Rectal smooth muscle tissue (tissue), 1 donor: ENCODE measurements around the gene C22orf31.

Source experiments
- H3K27ac ChIP-seq: one replicate; pipeline ENCODE4 v1.7.0; 2013; ENCODE audit warnings: low read depth, low read length, inconsistent platforms
- H3K27me3 ChIP-seq: one replicate; pipeline ENCODE4 v1.7.0; 2013; ENCODE audit warnings: low read length; ENCODE audit not compliant: control insufficient read depth, insufficient read depth
- H3K36me3 ChIP-seq: one replicate; pipeline ENCODE4 v1.7.0; 2013; ENCODE audit warnings: low read length; ENCODE audit not compliant: control insufficient read depth, insufficient read depth
- H3K4me1 ChIP-seq: one replicate; pipeline ENCODE4 v1.7.0; 2013; ENCODE audit warnings: low read length; ENCODE audit not compliant: control insufficient read depth, insufficient read depth
- H3K4me3 ChIP-seq: one replicate; pipeline ENCODE4 v1.7.0; 2013; ENCODE audit warnings: low read length
- H3K9ac ChIP-seq: one replicate; pipeline ENCODE4 v1.7.0; 2013; ENCODE audit warnings: low read length

The C22orf31 gene

DNA sequence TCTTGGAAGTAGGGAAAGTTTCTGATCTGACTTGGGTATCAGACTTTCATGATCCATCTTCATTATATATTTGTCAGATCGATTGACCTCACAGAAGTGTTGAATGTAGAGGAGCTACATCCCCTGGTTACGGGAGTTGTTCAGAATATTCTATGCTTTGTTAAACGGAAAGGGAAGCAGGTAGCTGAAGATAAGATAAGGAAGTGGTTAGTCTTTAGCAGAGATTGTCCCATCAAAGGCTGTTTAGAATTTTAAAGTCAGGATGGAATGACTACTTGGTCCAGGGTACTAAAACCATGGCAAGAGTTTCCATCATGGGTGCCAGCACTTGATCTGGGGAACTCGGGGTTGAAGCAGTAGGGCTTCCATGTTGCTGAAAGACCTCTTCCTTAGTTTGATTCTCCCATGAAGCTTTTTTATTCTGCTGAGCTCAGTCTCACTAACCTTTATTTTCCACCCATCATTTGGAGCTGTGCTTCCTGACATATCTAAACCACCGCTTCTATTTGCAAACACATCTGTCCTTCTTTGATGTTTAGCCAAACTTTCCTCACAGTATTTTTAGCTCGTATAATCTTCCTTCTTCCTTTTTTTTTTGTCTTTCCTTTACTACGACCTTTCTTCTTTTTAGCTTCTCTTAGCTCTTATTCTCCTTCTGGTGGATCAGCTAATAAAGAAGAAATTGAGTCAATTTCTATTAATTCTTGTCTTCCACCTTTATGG, 4.0 kb upstream of the C22orf31 start:
- Histone ChIP-seq H3K9ac (no peak overlapping the region), H3K4me1 (no peaks in the 10 kb centered on the region), H3K27me3 (no peaks in the 10 kb centered on the region), H3K27ac (no peak overlapping the region), H3K36me3 (no peaks in the 10 kb centered on the region), H3K4me3 (no peak overlapping the region)

DNA sequence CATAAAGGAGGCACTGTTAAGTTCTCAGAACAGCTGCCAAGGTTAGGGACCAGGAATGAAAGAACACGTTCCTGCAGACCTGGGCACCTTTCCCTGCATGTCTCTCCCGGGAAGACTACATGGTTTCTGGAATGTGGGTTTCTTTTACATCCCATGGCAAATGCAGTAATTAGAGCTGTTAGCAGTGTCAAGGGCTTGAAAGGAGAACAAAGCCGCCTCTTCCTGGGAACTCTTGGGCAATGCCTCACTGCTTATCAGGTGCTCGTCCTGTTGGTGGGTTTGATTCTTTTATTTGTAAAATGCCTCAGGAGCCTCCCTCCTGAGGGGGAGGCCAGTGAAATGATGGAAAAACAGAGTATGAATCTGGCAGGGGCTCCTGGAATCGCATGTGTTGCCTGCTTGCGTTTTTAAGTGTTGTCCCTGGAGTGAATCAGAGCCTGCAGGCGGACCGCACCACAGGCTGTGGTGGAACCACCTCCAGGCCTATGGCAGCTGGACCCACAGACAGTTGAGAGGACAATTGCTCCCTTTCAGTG, 723 bp upstream of the C22orf31 start:
- H3K4me1 ChIP-seq = no peaks in the 10 kb centered on the region
- H3K4me3 ChIP-seq = no peak overlapping the region
- no peak overlapping the region for H3K9ac ChIP-seq
- H3K27me3 ChIP-seq = no peaks in the 10 kb centered on the region
- no peaks in the 10 kb centered on the region for H3K36me3 ChIP-seq
- H3K27ac ChIP-seq = no peak overlapping the region

DNA sequence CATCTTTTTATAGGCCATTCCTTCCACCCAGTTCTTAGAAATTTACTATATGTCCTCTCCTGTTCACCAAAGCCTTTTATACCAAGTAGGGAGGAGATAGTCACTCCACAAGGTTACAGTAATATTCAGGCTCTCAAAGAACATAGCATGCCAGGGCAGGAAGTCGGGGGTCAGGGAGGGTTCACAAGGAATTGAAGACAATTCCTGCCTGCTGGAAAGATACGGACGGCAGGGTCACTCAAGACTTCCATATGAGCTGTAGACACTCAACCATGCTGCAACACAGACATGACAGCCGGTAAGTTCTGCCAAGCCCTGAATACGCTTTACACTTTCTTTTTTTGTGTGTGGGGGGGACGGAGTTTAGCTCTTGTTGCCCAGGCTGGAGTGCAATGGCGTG, 700 bp downstream of the C22orf31 start:
- H3K4me1 ChIP-seq = no peaks in the 10 kb centered on the region
- no peak overlapping the region for H3K9ac ChIP-seq
- H3K27me3 ChIP-seq = no peaks in the 10 kb centered on the region
- no peaks in the 10 kb centered on the region for H3K36me3 ChIP-seq
- H3K4me3 ChIP-seq = no peak overlapping the region
- no peak overlapping the region for H3K27ac ChIP-seq

DNA sequence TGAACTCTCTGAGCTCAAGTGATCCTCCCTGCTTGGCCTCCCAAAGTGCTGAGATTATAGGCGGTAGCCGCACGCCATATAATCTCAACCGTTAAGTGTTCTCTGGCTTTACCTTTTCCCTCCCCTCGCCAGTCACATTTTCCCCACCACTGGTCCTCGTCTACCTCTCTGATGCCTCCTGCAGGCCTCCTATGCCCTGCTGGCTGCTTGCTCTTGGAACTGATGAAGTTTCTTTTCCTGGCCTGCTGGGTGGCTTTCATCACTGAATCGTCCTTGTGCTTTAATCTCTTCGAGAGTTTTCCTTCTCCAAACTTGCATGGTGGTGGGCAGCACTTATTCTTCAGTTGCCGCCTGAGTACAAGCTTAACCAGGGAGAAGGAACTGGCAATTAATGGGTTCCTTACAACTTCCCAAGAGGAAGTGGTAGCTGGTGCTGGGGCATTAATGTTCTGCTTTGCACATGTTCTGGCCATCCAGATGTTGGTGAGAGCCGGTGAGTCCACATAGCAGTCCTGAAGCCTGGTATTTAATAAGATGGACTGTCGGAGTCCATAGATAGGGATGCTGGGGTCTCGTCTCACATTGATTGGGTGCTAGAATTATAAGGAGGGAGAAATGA, 1.3 kb downstream of the C22orf31 start:
- no peaks in the 10 kb centered on the region for H3K27me3 ChIP-seq
- no peak overlapping the region for H3K27ac ChIP-seq
- no peaks in the 10 kb centered on the region for H3K36me3 ChIP-seq
- no peak overlapping the region for H3K9ac ChIP-seq
- no peak overlapping the region for H3K4me3 ChIP-seq
- no peaks in the 10 kb centered on the region for H3K4me1 ChIP-seq

DNA sequence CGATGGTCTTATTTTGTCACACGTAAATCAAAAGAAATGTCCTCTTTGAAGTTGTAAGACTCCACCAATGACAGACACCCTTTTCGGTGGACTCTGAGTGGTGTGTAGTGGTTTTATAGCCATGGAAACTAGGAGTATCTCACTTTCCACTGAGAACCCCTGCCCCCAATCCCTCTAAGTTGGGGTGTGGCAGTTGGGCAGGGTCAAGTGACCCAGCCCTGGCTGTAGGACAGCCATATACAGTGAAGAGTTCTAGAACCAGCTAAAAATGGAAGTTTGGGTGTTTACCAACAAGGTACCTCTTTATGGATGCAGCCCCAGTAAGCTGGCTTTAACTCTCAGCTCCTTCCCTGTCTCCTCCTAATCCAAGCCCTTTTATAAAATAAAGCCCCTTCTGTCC, 5.2 kb downstream of the C22orf31 start:
- H3K36me3 ChIP-seq = no peaks in the 10 kb centered on the region
- H3K27me3 ChIP-seq = no peaks in the 10 kb centered on the region
- H3K4me1 ChIP-seq = no peaks in the 10 kb centered on the region
- no peak overlapping the region for H3K9ac ChIP-seq
- no peak overlapping the region for H3K27ac ChIP-seq
- no peak overlapping the region for H3K4me3 ChIP-seq

DNA sequence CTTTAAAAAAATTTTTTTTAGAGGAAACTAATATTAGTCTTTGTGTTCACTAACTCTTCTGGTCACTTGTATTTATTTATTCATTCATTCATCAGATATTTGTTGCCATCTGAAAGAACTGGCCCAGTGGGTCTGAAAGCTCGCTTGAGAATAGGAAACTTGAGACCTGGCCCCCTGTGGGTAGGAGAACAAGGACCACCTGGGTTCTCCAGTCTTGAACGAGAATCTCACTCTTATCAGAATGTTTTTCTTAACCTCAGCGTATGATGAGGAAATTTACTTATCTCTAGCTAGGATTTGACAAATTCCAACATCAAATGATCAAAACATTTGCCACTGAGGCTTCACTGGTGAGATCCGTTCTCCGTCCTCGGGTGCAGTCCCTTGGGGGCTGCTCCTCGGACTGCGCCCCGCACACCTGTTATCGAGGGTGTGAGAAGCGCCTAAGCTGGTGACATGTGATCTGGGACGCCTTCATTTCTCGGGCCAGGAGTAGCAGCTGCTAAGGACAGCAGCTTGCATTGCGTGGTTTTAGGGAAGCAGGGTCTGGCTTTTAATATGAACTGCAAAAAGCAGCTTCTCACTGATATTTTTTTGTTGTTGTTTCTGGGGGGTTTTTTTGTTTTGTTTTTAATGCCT, 6.3 kb downstream of the C22orf31 start:
- Histone ChIP-seq H3K9ac (no peak overlapping the region), H3K36me3 (no peaks in the 10 kb centered on the region), H3K27me3 (no peaks in the 10 kb centered on the region), H3K4me3 (no peak overlapping the region), H3K27ac (no peak overlapping the region), H3K4me1 (no peaks in the 10 kb centered on the region)

DNA sequence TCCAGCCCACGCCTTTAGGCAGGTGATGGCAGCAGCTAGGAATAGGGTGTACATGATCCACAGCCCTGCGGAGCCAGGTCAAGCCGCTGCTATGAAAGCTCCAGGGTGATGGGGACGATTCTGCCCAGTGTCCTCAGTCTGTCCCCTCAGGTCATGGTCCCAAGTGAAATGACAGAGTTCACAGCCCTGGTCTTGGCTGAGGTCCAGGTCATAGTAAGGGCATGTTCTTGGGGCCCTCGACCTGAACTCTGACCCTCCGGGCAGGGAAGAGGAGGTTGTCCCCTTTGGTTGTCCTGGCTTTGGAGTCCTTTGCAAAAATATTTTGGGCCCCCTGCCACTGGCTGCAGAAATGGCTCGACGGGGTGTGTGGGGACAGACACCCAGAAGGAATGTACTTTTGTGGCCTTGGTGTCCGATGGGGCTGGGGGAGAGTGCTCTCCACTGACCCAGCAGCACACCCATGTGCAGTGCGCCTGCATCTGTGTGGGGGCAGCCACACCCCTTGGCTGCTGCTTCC, 7.3 kb downstream of the C22orf31 start:
- H3K9ac ChIP-seq = no peak overlapping the region
- no peak overlapping the region for H3K27ac ChIP-seq
- H3K36me3 ChIP-seq = no peaks in the 10 kb centered on the region
- no peak overlapping the region for H3K4me3 ChIP-seq
- no peaks in the 10 kb centered on the region for H3K4me1 ChIP-seq
- H3K27me3 ChIP-seq = no peaks in the 10 kb centered on the region

DNA sequence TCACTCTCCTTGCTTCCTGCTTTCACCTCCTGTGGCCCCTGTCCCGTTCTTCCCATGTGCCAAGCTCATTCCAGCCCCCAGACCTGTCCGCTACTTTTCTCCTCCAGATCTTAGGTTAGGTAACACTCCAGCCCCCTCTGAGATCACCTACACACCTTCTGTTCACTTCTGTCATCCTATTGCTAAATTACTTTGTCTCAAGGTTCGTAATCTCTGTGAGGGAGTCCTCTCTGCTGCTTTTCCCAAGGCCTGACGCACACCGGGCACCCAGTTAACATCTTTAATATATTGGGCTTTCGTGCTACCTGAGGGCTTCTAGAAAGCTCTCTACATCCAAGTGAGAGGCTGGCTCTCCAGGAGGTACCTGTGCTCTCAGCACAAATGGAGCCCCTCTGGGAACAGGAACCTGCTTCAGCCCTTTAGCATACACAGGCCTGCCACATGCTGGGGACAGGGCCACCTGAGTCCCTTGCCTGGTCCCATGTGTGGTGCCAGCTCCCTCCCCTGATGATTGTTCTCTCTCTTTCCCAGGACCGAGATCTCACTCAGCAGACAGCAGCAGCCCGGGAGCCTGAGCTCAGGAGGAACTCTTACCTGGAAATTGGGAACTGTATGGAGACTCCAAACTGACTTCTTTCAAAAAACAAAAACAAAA, 8.5 kb downstream of the C22orf31 start:
- Histone ChIP-seq H3K27ac (no peak overlapping the region), H3K4me3 (no peak overlapping the region), H3K36me3 (no peaks in the 10 kb centered on the region), H3K9ac (no peak overlapping the region), H3K27me3 (no peaks in the 10 kb centered on the region), H3K4me1 (no peaks in the 10 kb centered on the region)

DNA sequence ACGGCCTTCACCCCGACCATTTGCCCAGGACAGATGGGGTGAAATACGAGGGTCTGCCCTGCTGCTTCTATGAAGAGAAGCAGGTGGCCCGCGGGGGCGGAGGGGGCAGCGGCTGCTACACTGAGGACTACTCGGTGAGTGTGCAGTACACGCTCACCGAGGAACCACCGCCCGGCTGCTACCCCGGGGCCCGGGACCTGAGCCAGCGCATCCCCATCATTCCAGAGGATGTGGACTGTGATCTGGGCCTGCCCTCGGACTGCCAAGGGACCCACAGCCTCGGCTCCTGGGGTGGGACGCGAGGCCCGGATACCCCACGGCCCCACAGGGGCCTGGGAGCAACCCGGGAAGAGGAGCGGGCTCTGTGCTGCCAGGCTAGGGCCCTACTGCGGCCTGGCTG, 11.2 kb downstream of the C22orf31 start:
- Histone ChIP-seq H3K27ac (no peak overlapping the region), H3K27me3 (no peaks in the 10 kb centered on the region), H3K36me3 (peaks cover 4% of the 10 kb centered on the region), H3K4me3 (no peak overlapping the region), H3K4me1 (no peaks in the 10 kb centered on the region), H3K9ac (no peak overlapping the region)

DNA sequence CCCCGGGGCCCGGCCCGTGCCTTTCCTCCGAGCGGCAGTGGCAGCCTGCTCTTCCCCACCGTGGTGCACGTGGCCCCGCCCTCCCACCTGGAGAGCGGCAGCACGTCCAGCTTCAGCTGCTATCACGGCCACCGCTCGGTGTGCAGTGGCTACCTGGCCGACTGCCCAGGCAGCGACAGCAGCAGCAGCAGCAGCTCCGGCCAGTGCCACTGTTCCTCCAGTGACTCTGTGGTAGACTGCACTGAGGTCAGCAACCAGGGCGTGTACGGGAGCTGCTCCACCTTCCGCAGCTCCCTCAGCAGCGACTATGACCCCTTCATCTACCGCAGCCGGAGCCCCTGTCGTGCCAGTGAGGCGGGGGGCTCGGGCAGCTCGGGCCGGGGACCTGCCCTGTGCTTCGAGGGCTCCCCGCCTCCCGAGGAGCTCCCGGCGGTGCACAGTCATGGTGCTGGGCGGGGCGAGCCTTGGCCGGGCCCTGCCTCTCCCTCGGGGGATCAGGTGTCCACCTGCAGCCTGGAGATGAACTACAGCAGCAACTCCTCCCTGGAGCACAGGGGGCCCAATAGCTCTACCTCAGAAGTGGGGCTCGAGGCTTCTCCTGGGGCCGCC, 11.9 kb downstream of the C22orf31 start:
- no peaks in the 10 kb centered on the region for H3K27me3 ChIP-seq
- no peaks in the 10 kb centered on the region for H3K4me1 ChIP-seq
- H3K27ac ChIP-seq = no peak overlapping the region
- no peak overlapping the region for H3K4me3 ChIP-seq
- no peak overlapping the region for H3K9ac ChIP-seq
- peaks cover 4% of the 10 kb centered on the region for H3K36me3 ChIP-seq

DNA sequence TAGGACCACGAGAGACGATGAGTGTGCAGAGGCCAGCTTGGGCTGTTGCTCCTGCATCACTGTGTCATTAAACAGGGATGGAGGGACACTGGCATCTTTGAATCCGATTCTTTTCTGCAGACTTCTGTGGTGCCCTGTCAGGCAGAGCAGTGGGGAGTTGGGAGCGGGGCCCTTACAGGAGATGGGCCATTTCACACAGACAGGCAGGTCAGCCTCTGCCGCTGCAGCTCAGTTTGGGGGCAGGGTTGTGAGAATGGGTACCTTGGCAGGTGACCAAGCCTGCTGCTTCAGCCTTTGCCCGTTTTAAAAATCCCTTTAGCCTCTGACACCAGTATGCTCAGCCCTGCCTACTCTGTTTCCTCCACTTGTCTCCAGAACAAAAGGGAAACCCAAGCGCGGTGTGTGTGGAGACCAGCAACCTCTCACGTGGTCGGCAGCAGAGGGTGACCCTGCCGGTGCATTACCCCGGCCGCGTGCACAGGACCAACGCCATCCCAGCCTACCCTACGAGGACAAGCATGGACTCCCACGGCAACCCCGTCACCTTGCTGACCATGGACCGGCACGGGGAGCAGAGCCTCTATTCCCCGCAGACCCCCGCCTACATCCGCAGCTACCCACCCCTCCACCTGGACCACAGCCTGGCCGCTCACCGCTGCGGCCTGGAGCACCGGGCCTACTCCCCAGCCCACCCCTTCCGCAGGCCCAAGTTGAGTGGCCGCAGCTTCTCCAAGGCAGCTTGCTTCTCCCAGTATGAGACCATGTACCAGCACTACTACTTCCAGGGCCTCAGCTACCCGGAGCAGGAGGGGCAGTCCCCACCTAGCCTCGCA, 12.6 kb downstream of the C22orf31 start:
- no peak overlapping the region for H3K4me3 ChIP-seq
- peaks cover 7% of the 10 kb centered on the region for H3K36me3 ChIP-seq
- H3K4me1 ChIP-seq = no peaks in the 10 kb centered on the region

More for the DNA sequence above, 12.6 kb downstream of the C22orf31 start:
- no peak overlapping the region for H3K9ac ChIP-seq
- no peak overlapping the region for H3K27ac ChIP-seq
- H3K27me3 ChIP-seq = no peaks in the 10 kb centered on the region
